HEK293 (cell line): ENCODE results near the gene CCDC50.

Experiments used
- KLF16 ChIP-seq: fragments of 450-650 bp; formaldehyde crosslinking; IDR thresholded peaks from 2 replicates; pipeline ENCODE4 v1.5.1; 2017; ENCODE audit warnings: missing biosample characterization, missing genetic modification characterization
- ZNF707 ChIP-seq: fragments of 450-650 bp; formaldehyde crosslinking; IDR thresholded peaks from 2 replicates; pipeline ENCODE4 v1.5.1; 2016; ENCODE audit warnings: missing biosample characterization, missing genetic modification characterization
- ZNF76 ChIP-seq: fragments of 450-650 bp; formaldehyde crosslinking; IDR thresholded peaks from 2 replicates; pipeline ENCODE4; 2016; ENCODE audit warnings: low read depth, missing biosample characterization, missing genetic modification characterization, borderline replicate concordance
- TF ChIP-seq, protein P1 (sequence below): fragments of 450-650 bp; formaldehyde crosslinking; IDR thresholded peaks from 2 replicates; pipeline ENCODE4 v1.5.1; 2016; ENCODE audit warnings: missing biosample characterization, missing genetic modification characterization

- TF ChIP-seq ZNF707 (no peak), ZNF76 (tag by site-specific recombination) (no peak), KLF16 (tag by site-specific recombination) (no peak)
- TF ChIP-seq, protein P1, sequence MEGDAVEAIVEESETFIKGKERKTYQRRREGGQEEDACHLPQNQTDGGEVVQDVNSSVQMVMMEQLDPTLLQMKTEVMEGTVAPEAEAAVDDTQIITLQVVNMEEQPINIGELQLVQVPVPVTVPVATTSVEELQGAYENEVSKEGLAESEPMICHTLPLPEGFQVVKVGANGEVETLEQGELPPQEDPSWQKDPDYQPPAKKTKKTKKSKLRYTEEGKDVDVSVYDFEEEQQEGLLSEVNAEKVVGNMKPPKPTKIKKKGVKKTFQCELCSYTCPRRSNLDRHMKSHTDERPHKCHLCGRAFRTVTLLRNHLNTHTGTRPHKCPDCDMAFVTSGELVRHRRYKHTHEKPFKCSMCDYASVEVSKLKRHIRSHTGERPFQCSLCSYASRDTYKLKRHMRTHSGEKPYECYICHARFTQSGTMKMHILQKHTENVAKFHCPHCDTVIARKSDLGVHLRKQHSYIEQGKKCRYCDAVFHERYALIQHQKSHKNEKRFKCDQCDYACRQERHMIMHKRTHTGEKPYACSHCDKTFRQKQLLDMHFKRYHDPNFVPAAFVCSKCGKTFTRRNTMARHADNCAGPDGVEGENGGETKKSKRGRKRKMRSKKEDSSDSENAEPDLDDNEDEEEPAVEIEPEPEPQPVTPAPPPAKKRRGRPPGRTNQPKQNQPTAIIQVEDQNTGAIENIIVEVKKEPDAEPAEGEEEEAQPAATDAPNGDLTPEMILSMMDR (tag by site-specific recombination) = no peak
These were observed 49.1 kb upstream of the CCDC50 start for GRCh38 chr3:191280111-191280510.
